ENCODE results near the gene TTLL4. TPM values are rescaled to one million over a fixed set of nuclear protein-coding genes. Genes with fewer than 3 reads are reported as not detected.
A peak's percentile ranks its signal among the peaks of the same experiment; 100 is the strongest.

Gene TTLL4
- total and polyA plus RNA-seq, 7 experiments from 2014 or later = 3.6 to 35.8 (median 20.8) TPM

GRCh38 chr2:218718058-218718457, 7.4 kb downstream of the TTLL4 start:
- intact Hi-C loops (cut with micrococcal nuclease) = no loop called here
- Mint-ChIP-seq H3K36me3 (peaks cover 0 to 15% (median 12%) of the 10 kb centered on the region in 5 donors), H3K27me3 (no peaks in the 10 kb centered on the region), H3K4me3 (no peak overlapping the region), H3K4me1 (peaks cover 14 to 23% (median 18%) of the 10 kb centered on the region in 7 donors), H3K27ac (no peak overlapping the region), H3K9me3 (peaks cover 0 to 1% (median 0%) of the 10 kb centered on the region in 11 donors)
- DNase-seq (no peak), ATAC-seq (no peak)
- no peak overlapping the region for H3K27ac ChIP-seq (ENCODE audit: low read depth, low read length)
- no peaks in the 10 kb centered on the region for H3K27me3 ChIP-seq (ENCODE audit: control insufficient read depth in 2 of 2, insufficient read depth in 2 of 2, low read length in 2 of 2)
- H3K4me3 ChIP-seq (ENCODE audit: low read length) = no peak overlapping the region
- H3K36me3 ChIP-seq (ENCODE audit: control insufficient read depth in 2 of 3, insufficient read depth in 3 of 3, low read length in 3 of 3) = no peaks in the 10 kb centered on the region
- no peaks in the 10 kb centered on the region for H3K9me3 ChIP-seq (ENCODE audit: control insufficient read depth in 2 of 3, low read length in 3 of 3)
- no peaks in the 10 kb centered on the region for H3K4me1 ChIP-seq (ENCODE audit: control insufficient read depth in 2 of 2, insufficient read depth in 2 of 2, low read length in 2 of 2)
- CTCF ChIA-PET = no interaction called here
- POLR2A ChIA-PET = no interaction called here

DNA sequence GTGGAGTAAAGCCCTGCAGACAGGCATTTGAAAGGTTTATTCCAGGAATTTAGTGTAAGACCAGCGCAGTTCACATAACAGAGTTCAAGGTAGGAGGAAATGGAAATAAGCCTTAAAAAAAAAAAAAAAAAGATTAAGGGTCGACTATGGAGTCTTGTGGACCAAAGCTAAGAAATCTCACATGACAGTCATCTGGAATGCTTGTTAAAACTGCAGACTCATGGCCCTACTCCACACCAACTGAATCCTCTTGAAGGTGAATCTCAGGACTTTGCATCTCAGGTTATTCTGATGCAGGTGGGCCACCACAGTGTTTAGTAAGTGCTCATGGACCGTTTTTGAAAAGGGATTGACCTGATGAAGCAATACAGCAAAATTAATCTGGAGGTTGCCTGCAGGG, 8.8 kb downstream of the TTLL4 start:
- peak overlapping the region in 1 of 9 donors; percentile 89 for H3K27ac Mint-ChIP-seq

DNA sequence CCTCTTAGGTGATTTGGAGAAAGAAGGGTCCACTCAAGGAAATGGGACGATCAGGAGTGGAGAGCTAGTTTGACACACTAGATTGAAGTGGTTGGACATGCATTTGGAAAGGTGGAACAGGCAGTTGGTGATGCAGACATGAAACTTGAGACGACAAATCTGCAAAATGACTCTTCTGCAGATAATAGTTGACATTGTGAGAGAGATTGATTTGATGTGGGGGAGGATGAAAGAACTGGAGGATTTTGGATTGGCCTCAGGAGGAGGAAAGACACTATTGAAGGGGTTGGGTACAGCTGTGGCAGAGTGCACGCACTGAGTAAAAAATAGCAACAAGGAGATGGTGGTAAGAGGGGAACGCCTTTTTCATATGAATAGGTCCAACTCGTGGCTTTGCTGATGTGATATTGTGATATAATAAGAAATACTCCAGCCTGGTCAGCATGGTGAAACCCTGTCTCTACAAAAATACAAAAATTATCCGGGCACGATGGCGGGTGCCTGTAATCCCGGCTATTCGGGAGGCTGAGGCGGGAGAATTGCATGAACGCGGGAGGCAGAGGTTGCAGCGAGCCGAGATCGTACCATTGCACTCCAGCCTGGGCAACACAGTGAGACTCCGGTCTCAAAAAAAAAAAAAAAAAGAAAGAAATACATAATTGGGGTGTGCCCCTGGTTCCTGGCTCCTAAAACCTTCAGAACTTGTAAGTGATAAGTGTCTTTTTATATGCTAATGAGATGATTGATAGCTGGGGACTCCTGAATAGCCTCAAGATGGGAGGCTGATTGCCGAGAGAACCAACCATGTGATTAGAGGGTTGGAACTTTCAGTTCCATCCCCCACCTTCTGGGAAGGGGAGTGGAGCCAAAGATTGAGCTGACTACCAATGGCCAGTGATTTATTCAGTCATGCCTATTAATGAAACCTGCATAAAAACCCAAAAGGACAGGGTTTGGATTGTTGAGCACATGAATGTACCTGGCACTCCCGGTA, 9.7 kb downstream of the TTLL4 start:
- no peak for ATAC-seq
- intact Hi-C loops (cut with micrococcal nuclease) = no loop called here
- ChIA-PET POLR2A (no interaction called here), CTCF (interaction anchor here (0.6 kb wide), 1 partner anchor 12 kb away, joined by 5 read pairs; no protein-coding TSS in a partner anchor)
- H3K4me1 ChIP-seq (ENCODE audit: control insufficient read depth in 2 of 2, insufficient read depth in 2 of 2, low read length in 2 of 2) = no peaks in the 10 kb centered on the region
- H3K9me3 ChIP-seq (ENCODE audit: control insufficient read depth in 2 of 3, low read length in 3 of 3) = no peaks in the 10 kb centered on the region
- no peak for DNase-seq
- H3K27me3 ChIP-seq (ENCODE audit: control insufficient read depth in 2 of 2, insufficient read depth in 2 of 2, low read length in 2 of 2) = no peaks in the 10 kb centered on the region
- H3K36me3 ChIP-seq (ENCODE audit: control insufficient read depth in 2 of 3, insufficient read depth in 3 of 3, low read length in 3 of 3) = no peaks in the 10 kb centered on the region
- Mint-ChIP-seq H3K36me3 (peaks cover 0 to 21% (median 12%) of the 10 kb centered on the region in 5 donors), H3K4me1 (peaks cover 8 to 23% (median 18%) of the 10 kb centered on the region in 7 donors), H3K4me3 (no peak overlapping the region), H3K27me3 (no peaks in the 10 kb centered on the region), H3K9me3 (peaks cover 0 to 4% (median 0%) of the 10 kb centered on the region in 11 donors), H3K27ac (peak overlapping the region in 1 of 9 donors; percentile 48)
- no peak overlapping the region for H3K4me3 ChIP-seq (ENCODE audit: low read length)
- no peak overlapping the region for H3K27ac ChIP-seq (ENCODE audit: low read depth, low read length)

More for the DNA sequence above, 8.8 kb downstream of the TTLL4 start:
- Mint-ChIP-seq H3K9me3 (no peaks in the 10 kb centered on the region), H3K36me3 (peaks cover 0 to 19% (median 10%) of the 10 kb centered on the region in 5 donors), H3K27me3 (no peaks in the 10 kb centered on the region), H3K4me3 (no peak overlapping the region), H3K4me1 (peaks cover 8 to 22% (median 18%) of the 10 kb centered on the region in 7 donors)
- Histone ChIP-seq H3K4me3 (ENCODE audit: low read length) (no peak overlapping the region), H3K9me3 (ENCODE audit: control insufficient read depth in 2 of 3, low read length in 3 of 3) (no peaks in the 10 kb centered on the region), H3K36me3 (ENCODE audit: control insufficient read depth in 2 of 3, insufficient read depth in 3 of 3, low read length in 3 of 3) (no peaks in the 10 kb centered on the region), H3K27ac (ENCODE audit: low read depth, low read length) (no peak overlapping the region), H3K27me3 (ENCODE audit: control insufficient read depth in 2 of 2, insufficient read depth in 2 of 2, low read length in 2 of 2) (no peaks in the 10 kb centered on the region), H3K4me1 (ENCODE audit: control insufficient read depth in 2 of 2, insufficient read depth in 2 of 2, low read length in 2 of 2) (no peaks in the 10 kb centered on the region)
- no peak for ATAC-seq
- no peak for DNase-seq
- intact Hi-C loops (cut with micrococcal nuclease) = no loop called here
- ChIA-PET POLR2A (no interaction called here), CTCF (no interaction called here)

DNA sequence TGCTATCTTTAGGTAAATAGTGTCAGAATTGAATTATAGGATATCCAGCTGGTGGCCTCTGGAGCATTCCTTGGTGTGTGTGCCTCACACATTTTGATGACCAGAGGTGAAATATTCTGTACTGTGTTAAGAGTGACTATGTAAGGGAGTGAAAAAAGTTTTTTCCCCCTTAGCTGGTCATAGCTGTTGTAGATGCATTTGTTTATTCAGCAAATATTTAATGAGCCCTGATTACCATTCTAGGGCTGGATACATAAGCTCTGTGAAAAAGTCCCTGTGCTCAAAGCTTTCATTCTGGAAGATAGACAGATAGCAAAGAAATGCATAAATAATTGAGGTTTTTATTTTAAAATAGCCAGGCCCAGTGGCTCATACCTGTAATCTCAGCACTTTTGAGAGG, 10.9 kb downstream of the TTLL4 start:
- no peaks in the 10 kb centered on the region for H3K36me3 ChIP-seq (ENCODE audit: control insufficient read depth in 2 of 3, insufficient read depth in 3 of 3, low read length in 3 of 3)
- Mint-ChIP-seq H3K27me3 (no peaks in the 10 kb centered on the region), H3K27ac (no peak overlapping the region), H3K36me3 (peaks cover 8 to 26% (median 18%) of the 10 kb centered on the region in 5 donors), H3K4me1 (peaks cover 8 to 23% (median 18%) of the 10 kb centered on the region in 7 donors), H3K9me3 (peaks cover 0 to 15% (median 7%) of the 10 kb centered on the region in 11 donors), H3K4me3 (no peak overlapping the region)
- H3K9me3 ChIP-seq (ENCODE audit: control insufficient read depth in 2 of 3, low read length in 3 of 3) = peaks cover 0 to 4% (median 0%) of the 10 kb centered on the region in 3 experiments
- ATAC-seq (no peak), DNase-seq (no peak)
- ChIA-PET CTCF (interaction anchor here (1.5 to 1.7 kb wide), 2 partner anchors 11 to 34 kb away, joined by 3 to 4 read pairs; partner anchors contain the start of gene TTLL4), POLR2A (no interaction called here)
- no peaks in the 10 kb centered on the region for H3K4me1 ChIP-seq (ENCODE audit: control insufficient read depth in 2 of 2, insufficient read depth in 2 of 2, low read length in 2 of 2)
- no peak overlapping the region for H3K4me3 ChIP-seq (ENCODE audit: low read length)
- H3K27me3 ChIP-seq (ENCODE audit: control insufficient read depth in 2 of 2, insufficient read depth in 2 of 2, low read length in 2 of 2) = no peaks in the 10 kb centered on the region
- intact Hi-C loops (cut with micrococcal nuclease) = no loop called here
- no peak overlapping the region for H3K27ac ChIP-seq (ENCODE audit: low read depth, low read length)

DNA sequence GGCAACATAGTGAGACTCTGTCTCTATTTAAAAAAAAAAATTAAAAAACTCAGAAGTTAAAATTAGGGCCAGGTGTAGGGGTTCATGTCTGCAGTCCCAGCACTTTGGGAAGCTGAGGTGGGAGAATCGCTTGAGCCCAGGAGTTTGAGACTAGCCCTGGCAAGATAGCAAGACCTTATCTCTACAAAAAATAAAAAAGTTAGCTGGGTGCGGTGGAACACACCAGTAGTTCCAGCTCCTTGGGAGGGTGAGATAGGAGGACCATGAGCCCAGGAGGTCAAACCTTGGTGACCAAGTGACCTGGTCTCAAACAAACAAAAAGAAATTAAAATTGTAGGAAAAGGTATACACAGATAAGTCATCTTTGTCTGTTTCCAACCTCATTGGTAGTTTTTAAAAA, 11.3 kb downstream of the TTLL4 start:
- ATAC-seq (no peak), DNase-seq (no peak)
- H3K4me1 ChIP-seq (ENCODE audit: control insufficient read depth in 2 of 2, insufficient read depth in 2 of 2, low read length in 2 of 2) = no peaks in the 10 kb centered on the region
- H3K4me1 Mint-ChIP-seq = peaks cover 8 to 23% (median 18%) of the 10 kb centered on the region in 7 donors
- H3K9me3 Mint-ChIP-seq = peaks cover 0 to 19% (median 7%) of the 10 kb centered on the region in 11 donors
- H3K27ac Mint-ChIP-seq = no peak overlapping the region
- POLR2A ChIA-PET = no interaction called here
- H3K27me3 Mint-ChIP-seq = no peaks in the 10 kb centered on the region
- no peak overlapping the region for H3K4me3 ChIP-seq (ENCODE audit: low read length)
- peaks cover 8 to 26% (median 19%) of the 10 kb centered on the region in 5 donors for H3K36me3 Mint-ChIP-seq
- no peak overlapping the region for H3K27ac ChIP-seq (ENCODE audit: low read depth, low read length)
- CTCF ChIA-PET = interaction anchor here (1.5 to 1.7 kb wide), 2 partner anchors 12 to 34 kb away, joined by 3 to 4 read pairs; partner anchors contain the start of gene TTLL4
- intact Hi-C loops (cut with micrococcal nuclease) = no loop called here
- H3K27me3 ChIP-seq (ENCODE audit: control insufficient read depth in 2 of 2, insufficient read depth in 2 of 2, low read length in 2 of 2) = no peaks in the 10 kb centered on the region
- peaks cover 0 to 6% (median 0%) of the 10 kb centered on the region in 3 experiments for H3K9me3 ChIP-seq (ENCODE audit: control insufficient read depth in 2 of 3, low read length in 3 of 3)
- no peaks in the 10 kb centered on the region for H3K36me3 ChIP-seq (ENCODE audit: control insufficient read depth in 2 of 3, insufficient read depth in 3 of 3, low read length in 3 of 3)
- H3K4me3 Mint-ChIP-seq = no peak overlapping the region

- POLR2A ChIA-PET = interaction anchor here (0.5 kb wide), 1 partner anchor 203 kb away, joined by 3 read pairs; no protein-coding TSS in a partner anchor
- H3K36me3 ChIP-seq (ENCODE audit: control insufficient read depth in 2 of 3, insufficient read depth in 3 of 3, low read length in 3 of 3) = no peaks in the 10 kb centered on the region
Measured at GRCh38 chr2:218722419-218722818, 11.8 kb downstream of the TTLL4 start.

More at GRCh38 chr2:218722419-218722818, 11.8 kb downstream of the TTLL4 start:
- Histone ChIP-seq H3K27ac (ENCODE audit: low read depth, low read length) (no peak overlapping the region), H3K4me1 (ENCODE audit: control insufficient read depth in 2 of 2, insufficient read depth in 2 of 2, low read length in 2 of 2) (no peaks in the 10 kb centered on the region), H3K27me3 (ENCODE audit: control insufficient read depth in 2 of 2, insufficient read depth in 2 of 2, low read length in 2 of 2) (no peaks in the 10 kb centered on the region), H3K4me3 (ENCODE audit: low read length) (no peak overlapping the region), H3K9me3 (ENCODE audit: control insufficient read depth in 2 of 3, low read length in 3 of 3) (peaks cover 0 to 6% (median 0%) of the 10 kb centered on the region in 3 experiments)
- ATAC-seq (no peak), DNase-seq (no peak)
- Mint-ChIP-seq H3K4me3 (no peak overlapping the region), H3K27ac (peak overlapping the region in 3 of 9 donors; percentile 6 to 55 (median 28)), H3K36me3 (peaks cover 8 to 23% (median 22%) of the 10 kb centered on the region in 5 donors), H3K4me1 (peaks cover 8 to 23% (median 20%) of the 10 kb centered on the region in 7 donors), H3K9me3 (peaks cover 0 to 23% (median 7%) of the 10 kb centered on the region in 11 donors), H3K27me3 (no peaks in the 10 kb centered on the region)
- CTCF ChIA-PET = interaction anchor here (1.5 to 1.7 kb wide), 2 partner anchors 12 to 35 kb away, joined by 3 to 4 read pairs; partner anchors contain the start of gene TTLL4
- intact Hi-C loops (cut with micrococcal nuclease) = no loop called here
